ENCODE data around the gene AMN1. TPM values are rescaled to one million over a fixed set of nuclear protein-coding genes. Genes with fewer than 3 reads are reported as not detected.
A peak's percentile ranks its signal among the peaks of the same experiment; 100 is the strongest.

AMN1 gene
- total and polyA plus RNA-seq, 2 of the 4 experiments (the other 2 are of a cell fraction) = 3.4 to 5.2 TPM

- ChIA-PET CTCF (no interaction called here), POLR2A (ENCODE audit: unreplicated experiment) (no interaction called here)
- BruUV-seq (replicated peaks) = no TSS peak
- Histone ChIP-seq H3K9me3 (ENCODE audit: control insufficient read depth, insufficient read depth, low read length) (no peaks in the 10 kb centered on the region), H4K20me1 (ENCODE audit: insufficient read depth, low read length) (no peaks in the 10 kb centered on the region), H2BK120ac (ENCODE audit: low read depth, low read length) (peak overlapping the region; percentile 69), H3K18ac (ENCODE audit: low read depth, low read length) (peak overlapping the region; percentile 63; the same call in 1 of the 2 replicates), H3K79me1 (ENCODE audit: low read depth in 1 of 2, low read length in 2 of 2) (no peaks in the 10 kb centered on the region), H2BK15ac (ENCODE audit: low read depth, low read length) (peak overlapping the region; percentile 41; the same call in 1 of the 3 replicates), H3K4me3 (ENCODE audit: insufficient read depth, low read depth, low read length) (no peak overlapping the region), H3K4me1 (ENCODE audit: control insufficient read depth, insufficient read depth, low read length) (peaks cover 2% of the 10 kb centered on the region; the same call in 1 of the 2 replicates), H3K14ac (replicated peaks; ENCODE audit: low read depth, low read length) (no peak overlapping the region), H3K36me3 (ENCODE audit: control insufficient read depth, insufficient read depth, low read length) (no peaks in the 10 kb centered on the region), H4K91ac (ENCODE audit: insufficient read depth, low read depth, low read length) (peak overlapping the region; percentile 40; the same call in 1 of the 2 replicates), H3K27me3 (ENCODE audit: control insufficient read depth, insufficient read depth, low read length) (no peaks in the 10 kb centered on the region), H2AFZ (replicated peaks; ENCODE audit: low read length, poor library complexity) (no peak overlapping the region), H2AK5ac (ENCODE audit: low read depth, low read length) (peak overlapping the region; percentile 16; the same call in 1 of the 2 replicates), H2BK20ac (ENCODE audit: low read depth, low read length) (peak overlapping the region; percentile 38; the same call in 1 of the 2 replicates), H3K4ac (ENCODE audit: low read depth, low read length) (peak overlapping the region; percentile 9; the same call in 1 of the 2 replicates), H3K9ac (ENCODE audit: low read depth, low read length) (no peak overlapping the region), H3K9me1 (ENCODE audit: insufficient read depth, low read length) (no peaks in the 10 kb centered on the region), H4K8ac (ENCODE audit: low read depth in 2 of 2, low read length in 2 of 2) (peak overlapping the region in 1 of 2 experiments; percentile 56; a peak in 2 of 4 replicates), H3K27ac (ENCODE audit: insufficient read depth, low read length) (peak overlapping the region; percentile 44; the same call in 1 of the 2 replicates), H3K56ac (ENCODE audit: extremely low read depth, insufficient read depth, low read length) (no peak overlapping the region), H2BK5ac (ENCODE audit: low read depth, low read length, poor library complexity, severe bottlenecking) (peak overlapping the region; percentile 80), H4K5ac (ENCODE audit: low read depth, low read length) (peak overlapping the region; percentile 14; the same call in 1 of the 2 replicates), H3K4me2 (ENCODE audit: low read depth, low read length) (peak overlapping the region; percentile 28; the same call in 1 of the 2 replicates), H3K23ac (ENCODE audit: low read depth, low read length) (peak overlapping the region; percentile 41; the same call in 1 of the 2 replicates), H2AK9ac (replicated peaks; ENCODE audit: low read depth, low read length, poor library complexity) (no peak overlapping the region)
- dilution Hi-C loops (cut with HindIII; ENCODE audit: low sequenced_read_pairs, unreplicated experiment) (no loop called here), intact Hi-C loops (cut with micrococcal nuclease) (no loop called here), in situ Hi-C loops (cut with MboI; ENCODE audit: low sequenced_read_pairs) (no loop called here)
- TF ChIP-seq FOS (IDR thresholded peaks at IDR 0.05; ENCODE audit: low read depth, low read length) = peak; percentile 97
- peak; percentile 49 for TF ChIP-seq MAFK (IDR thresholded peaks at IDR 0.05; ENCODE audit: low read depth, low read length)
- TF ChIP-seq CEBPB (IDR thresholded peaks at IDR 0.05; ENCODE audit: low read depth, low read length) = peak; percentile 93
- no peak; the same call in 1 of the 2 replicates for TF ChIP-seq USF2 (IDR thresholded peaks at IDR 0.05; ENCODE audit: low read depth, low read length)
- TF ChIP-seq BHLHE40 (IDR thresholded peaks at IDR 0.05; ENCODE audit: low read depth, low read length) = peak; percentile 91
- TF ChIP-seq NFE2L2 (IDR thresholded peaks at IDR 0.05; ENCODE audit: low read depth, low read length) = peak; percentile 94
- TF ChIP-seq MXI1 (IDR thresholded peaks at IDR 0.05; ENCODE audit: borderline replicate concordance, low read depth, low read length) = no peak
- 6% methylated on average over 3 of the region's 5 CpGs; no CpG with 5 or more reads in 1 of the 2 experiments for WGBS, 2 experiments (ENCODE audit: extremely low coverage in 2 of 2, insufficient read length in 1 of 2)
- peak; percentile 73 for ATAC-seq (ENCODE audit: low read depth)
- peak; percentile 98 for DNase-seq
These were observed 20.3 kb upstream of the AMN1 start for GRCh38 chr12:31749024-31749704.
